Activated B cell treated with CpG ODN at 0.5 μM for 24 hours (primary cell): ENCODE data around the gene WASHC4. TPM values are rescaled to one million over a fixed set of nuclear protein-coding genes. Genes with fewer than 3 reads are reported as not detected.

Experiments
- ATAC-seq: fragments of 200-7000 bp; cut with Tn5 transposase; one replicate; pipeline ENCODE4 v1.10.0; 2021; ENCODE audit warnings: low read depth, mild to moderate bottlenecking, moderate library complexity
- CTCF ChIA-PET: fragments of 350-600 bp; sonication (Branson Sonifier 250); formaldehyde crosslinking; loops from one replicate; lab custom pipeline; 2021; ENCODE audit warnings: antibody characterized with exemption; lab: Charles Lee
- POLR2A ChIA-PET: fragments of 350-600 bp; sonication (Branson Sonifier 250); formaldehyde crosslinking; loops from one replicate; lab custom pipeline; 2021; ENCODE audit warnings: antibody characterized with exemption; lab: Charles Lee
- DNase-seq: peaks from one replicate; pipeline ENCODE4 v3.0.0; 2022
- H3K27ac Mint-ChIP-seq: one replicate; pipeline ENCODE4 v1.8.0; 2020; ENCODE audit warnings: mixed read lengths
- H3K27me3 Mint-ChIP-seq: one replicate; pipeline ENCODE4 v1.8.0; 2021; ENCODE audit warnings: mixed read lengths
- H3K36me3 Mint-ChIP-seq: one replicate; pipeline ENCODE4 v1.8.0; 2021; ENCODE audit warnings: low read depth, mixed read lengths
- H3K4me1 Mint-ChIP-seq: one replicate; pipeline ENCODE4 v1.8.0; 2021; ENCODE audit warnings: mixed read lengths
- H3K4me3 Mint-ChIP-seq: one replicate; pipeline ENCODE4 v1.8.0; 2020; ENCODE audit warnings: mild to moderate bottlenecking, mixed read lengths
- H3K9me3 Mint-ChIP-seq: one replicate; pipeline ENCODE4 v1.8.0; 2020; ENCODE audit warnings: mixed read lengths
- CTCF ChIP-seq: fragments of 200-600 bp; IDR thresholded peaks from one replicate; pipeline ENCODE4 v1.8.0; 2022; ENCODE audit warnings: antibody characterized with exemption, mild to moderate bottlenecking
- intact Hi-C: fragments of 100-400 bp; cut with micrococcal nuclease; formaldehyde crosslinking; loops from one replicate; pipeline ENCODE4 v1.15.1; 2024
- total RNA-seq: library from RNA; stranded (reverse); gene quantifications from 2 replicates; pipeline ENCODE4 v1.2.3, GENCODE V29; 2022

Gene WASHC4
- total RNA-seq, 1 donor from 2014 or later: 128 TPM

DNA sequence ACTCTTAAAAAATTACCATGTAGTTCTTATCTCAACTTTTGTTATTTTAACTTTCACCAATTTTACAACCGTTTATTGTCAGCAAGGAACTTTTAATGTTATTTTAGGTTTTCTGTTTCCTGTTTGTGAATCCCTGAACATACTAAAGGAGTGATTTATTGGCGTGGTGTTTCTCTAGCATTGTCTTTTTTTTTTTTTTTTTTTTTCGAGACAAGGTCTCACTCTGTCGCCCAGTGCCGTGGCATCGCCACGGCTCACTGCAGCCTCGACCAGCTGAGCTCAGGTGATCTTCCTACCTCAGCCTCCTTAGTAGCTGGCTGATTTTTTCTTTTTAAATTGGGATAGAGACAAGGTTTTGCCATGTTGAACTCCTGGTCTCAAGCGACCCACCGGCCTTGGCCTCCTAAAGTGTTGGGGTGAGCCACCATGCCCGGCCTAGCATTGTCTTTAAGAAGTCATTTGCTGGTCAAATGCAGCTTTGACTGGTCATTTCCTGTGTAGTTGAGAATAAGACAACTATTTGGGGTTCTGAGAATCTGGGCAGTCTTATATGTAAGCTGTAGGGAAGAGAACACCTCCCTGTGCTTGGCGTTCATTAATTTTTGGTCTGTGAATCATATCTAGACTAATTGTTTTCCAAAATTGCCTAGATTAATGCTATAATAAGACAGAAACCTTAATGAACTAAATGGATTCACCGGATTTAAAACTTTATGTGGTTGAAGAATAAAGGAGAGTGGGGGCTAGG, 2.1 kb downstream of the WASHC4 start:
- peaks cover 57% of the 10 kb centered on the region for H3K36me3 Mint-ChIP-seq
- peaks cover 46% of the 10 kb centered on the region for H3K4me1 Mint-ChIP-seq
- intact Hi-C loops: loop anchor here (1.0 to 10.0 kb wide), 9 partner anchors 15 to 1848 kb away; partner anchors contain the start of genes EID3, NOPCHAP1, SLC41A2 and TCP11L2
- no peak for ATAC-seq
- H3K27ac Mint-ChIP-seq: peak overlapping the region; percentile 96
- DNase-seq: peak; percentile 22
- H3K27me3 Mint-ChIP-seq: no peaks in the 10 kb centered on the region
- ChIA-PET POLR2A (interaction anchor here (0.6 to 4.0 kb wide), 9 partner anchors 26 to 1180 kb away, joined by 3 to 29 read pairs (median 7); partner anchors contain the start of genes ALDH1L2, APPL2, HCFC2 and HSP90B1), CTCF (no interaction called here)
- H3K9me3 Mint-ChIP-seq: no peaks in the 10 kb centered on the region
- no peak for TF ChIP-seq CTCF
- H3K4me3 Mint-ChIP-seq: peak overlapping the region; percentile 96

GRCh38 chr12:105110851-105111250, 3.3 kb downstream of the WASHC4 start:
- ATAC-seq: no peak
- Mint-ChIP-seq H3K4me3 (no peak overlapping the region), H3K4me1 (peaks cover 49% of the 10 kb centered on the region), H3K36me3 (peaks cover 65% of the 10 kb centered on the region), H3K9me3 (no peaks in the 10 kb centered on the region), H3K27me3 (no peaks in the 10 kb centered on the region), H3K27ac (peak overlapping the region; percentile 68)
- intact Hi-C loops: loop anchor here (5.0 kb wide), 1 partner anchor 36 kb away; no protein-coding TSS in a partner anchor
- TF ChIP-seq CTCF: no peak
- ChIA-PET POLR2A (no interaction called here), CTCF (no interaction called here)
- no peak for DNase-seq

DNA sequence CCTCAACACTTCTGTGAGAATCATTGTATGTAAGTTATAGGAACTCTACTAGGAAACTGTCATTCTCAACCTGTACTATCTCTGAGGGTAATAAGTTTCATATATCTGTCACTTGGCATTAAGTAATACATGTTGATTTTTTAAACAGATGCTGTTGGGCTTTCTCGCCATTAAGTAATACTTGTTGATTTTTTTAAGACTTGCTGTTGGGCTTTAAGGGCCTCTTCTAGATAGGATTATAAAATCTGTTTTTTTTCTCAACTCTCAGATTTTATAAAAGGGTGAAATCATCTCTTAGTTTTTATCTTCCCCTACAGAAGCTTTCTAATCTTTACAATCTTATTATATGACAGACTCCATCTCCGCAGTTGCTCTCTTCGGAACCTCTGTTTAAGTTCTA, 5.6 kb downstream of the WASHC4 start:
- Mint-ChIP-seq H3K4me3 (peak overlapping the region; percentile 29), H3K36me3 (peaks cover 80% of the 10 kb centered on the region), H3K4me1 (peaks cover 47% of the 10 kb centered on the region), H3K9me3 (no peaks in the 10 kb centered on the region), H3K27me3 (no peaks in the 10 kb centered on the region), H3K27ac (peak overlapping the region; percentile 27)
- DNase-seq (no peak), ATAC-seq (no peak)
- ChIA-PET CTCF (no interaction called here), POLR2A (no interaction called here)
- no peak for TF ChIP-seq CTCF
- intact Hi-C loops: loop anchor here (5.0 kb wide), 1 partner anchor 34 kb away; no protein-coding TSS in a partner anchor

DNA sequence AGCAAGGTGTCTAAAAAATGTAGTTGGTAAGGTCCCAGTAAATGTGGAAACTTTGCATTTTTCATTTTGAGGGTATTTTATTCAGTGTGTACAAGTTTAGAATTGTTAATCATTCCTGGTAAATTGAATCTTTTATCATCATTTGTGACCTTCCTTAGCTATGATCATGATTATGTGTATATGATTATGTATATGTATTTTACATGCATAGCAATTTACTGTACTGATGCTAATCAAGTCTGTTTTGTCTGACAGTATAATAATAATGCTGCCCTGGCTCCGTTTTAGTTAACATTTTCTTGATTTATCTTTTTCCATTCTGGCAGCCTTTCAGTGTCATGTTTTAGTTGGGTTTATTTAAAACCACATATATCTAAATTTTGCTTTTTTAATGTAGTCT, 9.4 kb downstream of the WASHC4 start:
- DNase-seq (no peak), ATAC-seq (no peak)
- POLR2A ChIA-PET: interaction anchor here (1.1 kb wide), 1 partner anchor 9 kb away, joined by 3 read pairs; no protein-coding TSS in a partner anchor
- H3K9me3 Mint-ChIP-seq: no peaks in the 10 kb centered on the region
- no peak overlapping the region for H3K4me3 Mint-ChIP-seq
- CTCF ChIA-PET: no interaction called here
- H3K36me3 Mint-ChIP-seq: peaks cover 84% of the 10 kb centered on the region
- peaks cover 27% of the 10 kb centered on the region for H3K4me1 Mint-ChIP-seq
- intact Hi-C loops: no loop called here
- no peak overlapping the region for H3K27ac Mint-ChIP-seq
- no peaks in the 10 kb centered on the region for H3K27me3 Mint-ChIP-seq
- TF ChIP-seq CTCF: no peak

DNA sequence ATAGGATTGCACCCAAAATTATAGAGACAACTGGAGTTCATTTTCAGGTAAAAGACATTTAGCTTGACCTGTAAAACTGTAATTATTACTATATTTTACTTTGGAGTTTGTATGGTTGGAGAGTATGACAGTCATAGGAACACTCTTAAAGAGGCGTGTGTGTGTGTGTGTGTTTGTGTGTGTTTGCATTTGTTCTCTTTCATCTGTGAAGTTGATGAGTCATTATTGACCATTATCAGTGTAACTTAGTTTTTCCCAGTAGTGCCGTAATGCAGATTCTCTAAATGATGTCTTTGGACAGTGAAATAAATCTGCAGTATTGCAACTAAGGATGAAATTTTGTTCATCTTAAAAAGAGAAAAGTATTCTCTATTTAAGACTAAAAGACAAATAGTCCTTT, 13.0 kb downstream of the WASHC4 start:
- DNase-seq (no peak), ATAC-seq (no peak)
- no peak overlapping the region for H3K4me3 Mint-ChIP-seq
- intact Hi-C loops: loop anchor here (1.0 kb wide), 1 partner anchor 8 kb away; no protein-coding TSS in a partner anchor
- no peaks in the 10 kb centered on the region for H3K9me3 Mint-ChIP-seq
- TF ChIP-seq CTCF: no peak
- H3K36me3 Mint-ChIP-seq: peaks cover 86% of the 10 kb centered on the region
- ChIA-PET CTCF (no interaction called here), POLR2A (no interaction called here)
- H3K27me3 Mint-ChIP-seq: no peaks in the 10 kb centered on the region
- peaks cover 4% of the 10 kb centered on the region for H3K4me1 Mint-ChIP-seq
- H3K27ac Mint-ChIP-seq: no peak overlapping the region
